Measurements from ENCODE around the gene NEK5.

DNA sequence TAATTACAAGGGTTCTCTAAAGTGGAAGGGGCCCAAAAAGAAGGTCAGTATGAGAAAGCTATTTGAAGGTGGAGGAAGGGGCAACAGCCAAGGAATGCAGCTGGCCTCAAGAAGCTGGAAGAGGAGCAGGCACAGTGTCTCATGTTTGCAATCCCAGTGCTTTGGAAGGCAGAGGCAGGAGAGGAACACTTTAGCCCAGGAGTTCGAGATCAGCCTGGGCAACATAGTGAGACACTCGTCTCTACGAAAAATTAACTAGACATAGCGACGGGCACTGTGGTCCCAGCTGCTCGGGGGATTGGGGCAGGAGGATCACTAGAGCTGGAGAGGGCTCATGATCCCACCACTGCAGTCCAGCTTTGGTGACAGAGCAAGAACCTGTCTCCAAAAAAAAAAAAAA, 31.2 kb upstream of the NEK5 start:
- TF ChIP-seq, protein P1, sequence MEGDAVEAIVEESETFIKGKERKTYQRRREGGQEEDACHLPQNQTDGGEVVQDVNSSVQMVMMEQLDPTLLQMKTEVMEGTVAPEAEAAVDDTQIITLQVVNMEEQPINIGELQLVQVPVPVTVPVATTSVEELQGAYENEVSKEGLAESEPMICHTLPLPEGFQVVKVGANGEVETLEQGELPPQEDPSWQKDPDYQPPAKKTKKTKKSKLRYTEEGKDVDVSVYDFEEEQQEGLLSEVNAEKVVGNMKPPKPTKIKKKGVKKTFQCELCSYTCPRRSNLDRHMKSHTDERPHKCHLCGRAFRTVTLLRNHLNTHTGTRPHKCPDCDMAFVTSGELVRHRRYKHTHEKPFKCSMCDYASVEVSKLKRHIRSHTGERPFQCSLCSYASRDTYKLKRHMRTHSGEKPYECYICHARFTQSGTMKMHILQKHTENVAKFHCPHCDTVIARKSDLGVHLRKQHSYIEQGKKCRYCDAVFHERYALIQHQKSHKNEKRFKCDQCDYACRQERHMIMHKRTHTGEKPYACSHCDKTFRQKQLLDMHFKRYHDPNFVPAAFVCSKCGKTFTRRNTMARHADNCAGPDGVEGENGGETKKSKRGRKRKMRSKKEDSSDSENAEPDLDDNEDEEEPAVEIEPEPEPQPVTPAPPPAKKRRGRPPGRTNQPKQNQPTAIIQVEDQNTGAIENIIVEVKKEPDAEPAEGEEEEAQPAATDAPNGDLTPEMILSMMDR (conservative IDR thresholded peaks at IDR 0.05) = no peak
- no peak for TF ChIP-seq ZFX (IDR thresholded peaks at IDR 0.05)

All from C4-2B (cell line).